Stimulated activated memory B cell treated with anti-CD40 and anti-IgM and Interleukin-4, amounts not matched to agents 10 μg/mL and 1 μg/mL and 100 μg/mL, for 72 hours (primary cell): ENCODE data around the gene ZNF835.
A peak's percentile ranks its signal among the peaks of the same experiment; 100 is the strongest.

Experiments used
- ATAC-seq: fragments of 150-1000 bp; cut with Tn5 transposase; 2 replicates; pipeline ENCODE4 v1.10.0; 2021
- H3K27ac Mint-ChIP-seq: one replicate; pipeline ENCODE4 v1.8.0; 2022; ENCODE audit warnings: mild to moderate bottlenecking, mixed read lengths
- H3K27me3 Mint-ChIP-seq: one replicate; pipeline ENCODE4 v1.8.0; 2022; ENCODE audit warnings: mixed read lengths
- H3K36me3 Mint-ChIP-seq: one replicate; pipeline ENCODE4 v1.8.0; 2022; ENCODE audit warnings: mixed read lengths
- H3K4me1 Mint-ChIP-seq: one replicate; pipeline ENCODE4 v1.8.0; 2022; ENCODE audit warnings: mixed read lengths
- H3K4me3 Mint-ChIP-seq: one replicate; pipeline ENCODE4 v1.8.0; 2022; ENCODE audit warnings: mild to moderate bottlenecking, moderate library complexity, mixed read lengths
- H3K9me3 Mint-ChIP-seq: one replicate; pipeline ENCODE4 v1.8.0; 2022; ENCODE audit warnings: mixed read lengths

The ZNF835 gene

GRCh38 chr19:56671613-56671994, at the start of gene ZNF835:
Gene ZNF835, minus strand, starts transcription at chr19:56671757. Its CDS starts 6,559 bp downstream, at chr19:56665198.
- no peaks in the 10 kb centered on the region for H3K27me3 Mint-ChIP-seq
- peaks cover 6% of the 10 kb centered on the region for H3K36me3 Mint-ChIP-seq
- ATAC-seq, result peak; percentile 96
- peak within 1 kb of the TSS; percentile 83 for H3K27ac Mint-ChIP-seq
- peaks cover 19% of the 10 kb centered on the region for H3K4me1 Mint-ChIP-seq
- peaks cover 9% of the 10 kb centered on the region for H3K9me3 Mint-ChIP-seq
- peak within 1 kb of the TSS; percentile 93 for H3K4me3 Mint-ChIP-seq

GRCh38 chr19:56720281-56720680, 48.7 kb upstream of the ZNF835 start:
- H3K9me3 Mint-ChIP-seq, result peaks cover 23% of the 10 kb centered on the region
- H3K27ac Mint-ChIP-seq, result no peak overlapping the region
- H3K4me1 Mint-ChIP-seq, result no peaks in the 10 kb centered on the region
- ATAC-seq, result no peak
- no peak overlapping the region for H3K4me3 Mint-ChIP-seq
- H3K36me3 Mint-ChIP-seq, result peaks cover 8% of the 10 kb centered on the region
- H3K27me3 Mint-ChIP-seq, result no peaks in the 10 kb centered on the region

DNA sequence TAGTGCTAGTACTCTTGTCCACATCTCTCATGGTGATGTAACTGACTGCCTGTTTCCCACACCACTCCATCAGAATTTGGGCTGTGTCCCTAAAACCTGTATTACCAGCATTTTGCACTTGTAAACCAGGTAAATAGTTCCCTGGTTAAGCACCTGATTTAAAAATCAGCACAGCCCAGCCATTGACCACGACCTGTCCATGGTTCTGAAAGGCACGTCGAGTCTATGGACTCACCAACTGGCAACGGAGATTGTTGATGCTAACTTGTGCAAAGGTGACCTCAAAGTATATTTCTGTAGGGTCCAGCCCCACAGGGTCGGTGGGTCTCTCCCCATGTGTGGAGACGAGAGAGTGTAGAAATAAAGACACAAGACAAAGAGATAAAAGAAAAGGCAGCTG, 46.7 kb upstream of the ZNF835 start:
- H3K36me3 Mint-ChIP-seq, result no peaks in the 10 kb centered on the region
- H3K27ac Mint-ChIP-seq, result no peak overlapping the region
- ATAC-seq, result no peak
- no peak overlapping the region for H3K4me3 Mint-ChIP-seq
- H3K4me1 Mint-ChIP-seq, result no peaks in the 10 kb centered on the region
- H3K27me3 Mint-ChIP-seq, result no peaks in the 10 kb centered on the region
- H3K9me3 Mint-ChIP-seq, result peaks cover 16% of the 10 kb centered on the region

DNA sequence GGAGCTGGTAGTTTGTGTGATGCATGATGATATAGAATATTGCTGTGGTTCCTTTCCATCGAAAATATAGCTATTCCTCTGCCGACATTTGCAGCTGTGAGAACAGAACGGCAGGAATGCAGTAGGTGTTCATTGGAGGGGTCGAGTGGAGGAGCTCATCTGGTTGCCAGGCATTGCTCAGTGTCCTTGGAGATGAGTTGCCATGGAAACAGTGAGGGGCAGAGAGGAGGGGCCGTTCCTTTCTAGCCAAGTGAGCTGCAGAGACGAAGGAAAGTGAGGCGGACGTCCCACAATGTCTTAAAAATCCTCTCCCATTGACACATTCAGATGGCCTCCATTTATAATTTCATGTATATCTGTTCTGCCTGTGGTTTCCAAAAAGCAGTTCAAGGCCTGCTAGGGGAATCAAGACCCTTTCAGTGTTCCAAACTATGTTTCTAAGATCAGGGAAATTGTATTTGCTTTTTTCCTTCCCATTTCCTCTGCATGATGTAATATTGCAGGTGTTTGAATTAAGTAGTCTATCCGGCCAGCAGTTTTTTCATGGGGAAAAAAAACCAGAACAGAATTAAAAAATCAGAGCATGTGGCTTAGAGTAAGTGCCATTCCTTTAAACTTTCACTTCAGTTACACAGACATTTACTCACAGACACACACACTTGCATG, 41.2 kb upstream of the ZNF835 start:
- no peak for ATAC-seq
- H3K4me3 Mint-ChIP-seq, result no peak overlapping the region
- peaks cover 19% of the 10 kb centered on the region for H3K9me3 Mint-ChIP-seq
- no peaks in the 10 kb centered on the region for H3K27me3 Mint-ChIP-seq
- no peaks in the 10 kb centered on the region for H3K4me1 Mint-ChIP-seq
- no peaks in the 10 kb centered on the region for H3K36me3 Mint-ChIP-seq
- no peak overlapping the region for H3K27ac Mint-ChIP-seq

DNA sequence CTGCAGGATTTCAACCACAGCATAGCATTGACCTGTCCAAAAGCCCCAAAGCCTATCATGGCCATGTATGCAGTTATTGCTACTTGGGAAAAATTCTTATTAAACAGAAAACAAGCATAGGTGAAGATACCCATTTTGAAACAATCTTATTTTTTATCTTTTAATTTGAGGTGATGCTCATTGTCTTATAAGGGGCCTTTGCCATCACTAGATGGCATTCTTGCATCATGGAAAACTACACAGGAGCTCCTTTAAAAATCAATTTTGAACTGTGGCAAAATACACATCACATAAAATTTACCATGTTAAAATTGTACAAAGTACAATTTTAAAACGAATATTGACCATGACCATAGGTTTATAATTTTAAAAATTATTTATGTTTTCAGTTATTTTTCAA, 38.9 kb upstream of the ZNF835 start:
- no peak for ATAC-seq
- H3K36me3 Mint-ChIP-seq, result no peaks in the 10 kb centered on the region
- no peak overlapping the region for H3K27ac Mint-ChIP-seq
- no peaks in the 10 kb centered on the region for H3K27me3 Mint-ChIP-seq
- H3K4me3 Mint-ChIP-seq, result no peak overlapping the region
- H3K9me3 Mint-ChIP-seq, result peaks cover 26% of the 10 kb centered on the region
- no peaks in the 10 kb centered on the region for H3K4me1 Mint-ChIP-seq

DNA sequence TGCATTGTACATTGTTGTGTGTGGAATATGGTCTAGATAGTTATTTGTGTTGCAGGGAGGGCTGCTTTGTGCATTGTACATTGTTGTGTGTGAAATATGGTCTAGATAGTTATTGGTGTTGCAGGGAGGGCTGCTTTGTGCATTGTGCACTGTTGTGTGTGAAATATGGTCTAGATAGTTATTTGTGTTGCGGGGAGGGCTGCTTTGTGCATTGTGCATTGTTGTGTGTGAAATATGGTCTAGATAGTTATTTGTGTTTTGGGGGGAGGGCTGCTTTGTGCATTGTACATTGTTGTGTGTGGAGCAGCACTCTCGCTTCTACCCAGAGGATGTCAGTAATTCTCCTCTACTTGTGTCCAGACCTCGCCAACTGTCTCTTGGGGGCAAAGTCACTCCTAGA, 36.3 kb upstream of the ZNF835 start:
- Mint-ChIP-seq H3K4me3 (no peak overlapping the region), H3K36me3 (no peaks in the 10 kb centered on the region), H3K9me3 (peaks cover 26% of the 10 kb centered on the region), H3K27ac (no peak overlapping the region), H3K27me3 (no peaks in the 10 kb centered on the region), H3K4me1 (no peaks in the 10 kb centered on the region)
- no peak for ATAC-seq

DNA sequence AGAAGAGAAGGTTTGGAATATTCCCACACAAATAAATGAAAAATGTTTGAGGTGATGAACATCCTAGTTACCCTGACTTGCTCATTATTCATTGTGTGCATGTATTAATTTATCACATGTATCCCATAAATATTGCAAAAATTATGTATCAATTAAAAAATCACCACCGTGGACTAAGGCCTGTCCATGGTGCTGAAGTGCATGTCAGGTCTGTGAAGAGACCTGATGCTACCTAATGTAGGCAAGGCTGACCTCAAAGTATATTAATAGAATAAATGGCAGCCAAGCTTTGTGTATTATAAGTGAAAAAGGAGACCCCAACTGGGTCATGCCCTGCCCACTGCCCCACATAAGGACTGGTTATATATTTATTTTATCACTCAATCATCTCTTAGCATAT, 34.4 kb upstream of the ZNF835 start:
- Mint-ChIP-seq H3K9me3 (peaks cover 25% of the 10 kb centered on the region), H3K4me3 (no peak overlapping the region), H3K36me3 (peaks cover 6% of the 10 kb centered on the region), H3K4me1 (no peaks in the 10 kb centered on the region), H3K27me3 (no peaks in the 10 kb centered on the region), H3K27ac (no peak overlapping the region)
- ATAC-seq, result no peak

DNA sequence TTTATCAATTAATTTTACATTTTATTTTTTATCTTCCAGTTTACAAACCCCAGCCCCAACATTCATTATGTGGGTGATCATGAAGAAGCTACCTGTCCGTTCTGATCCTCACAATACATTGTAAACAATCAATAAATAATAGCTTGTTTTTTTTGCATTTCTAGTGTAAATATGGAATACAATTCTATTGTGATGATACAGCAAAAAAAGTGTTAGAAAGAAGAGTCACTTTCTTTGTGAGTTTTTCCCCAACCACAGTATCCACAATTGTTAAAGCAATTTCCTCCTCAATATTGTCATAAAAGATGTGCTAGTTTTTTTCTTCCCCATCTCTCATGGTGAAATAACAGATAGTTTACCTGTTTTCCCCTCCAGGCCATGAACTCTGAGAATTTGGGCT, 30.3 kb upstream of the ZNF835 start:
- Mint-ChIP-seq H3K9me3 (peaks cover 13% of the 10 kb centered on the region), H3K4me3 (no peak overlapping the region), H3K27ac (no peak overlapping the region), H3K36me3 (peaks cover 6% of the 10 kb centered on the region), H3K4me1 (no peaks in the 10 kb centered on the region), H3K27me3 (no peaks in the 10 kb centered on the region)
- no peak for ATAC-seq

DNA sequence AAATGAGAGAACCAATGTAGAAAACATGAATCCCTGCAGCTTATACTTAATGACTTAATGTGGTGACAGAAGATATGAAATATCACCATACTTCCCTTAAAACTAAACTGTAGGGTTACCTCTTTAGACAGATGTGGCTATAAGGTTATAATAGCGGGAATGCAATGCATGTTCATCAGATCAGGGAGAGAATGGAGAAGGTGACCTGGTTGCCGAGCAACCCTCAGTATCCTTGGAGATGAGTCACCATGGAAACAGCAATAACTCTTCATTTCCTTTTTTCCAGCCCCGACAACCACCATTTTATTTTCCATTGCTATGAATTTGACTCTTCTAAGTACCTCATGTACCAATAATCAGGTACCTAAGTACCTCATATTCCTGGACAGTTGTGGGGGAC, 28.0 kb upstream of the ZNF835 start:
- Mint-ChIP-seq H3K27ac (no peak overlapping the region), H3K4me3 (no peak overlapping the region), H3K27me3 (no peaks in the 10 kb centered on the region), H3K9me3 (peaks cover 7% of the 10 kb centered on the region), H3K4me1 (no peaks in the 10 kb centered on the region), H3K36me3 (peaks cover 6% of the 10 kb centered on the region)
- ATAC-seq, result no peak

DNA sequence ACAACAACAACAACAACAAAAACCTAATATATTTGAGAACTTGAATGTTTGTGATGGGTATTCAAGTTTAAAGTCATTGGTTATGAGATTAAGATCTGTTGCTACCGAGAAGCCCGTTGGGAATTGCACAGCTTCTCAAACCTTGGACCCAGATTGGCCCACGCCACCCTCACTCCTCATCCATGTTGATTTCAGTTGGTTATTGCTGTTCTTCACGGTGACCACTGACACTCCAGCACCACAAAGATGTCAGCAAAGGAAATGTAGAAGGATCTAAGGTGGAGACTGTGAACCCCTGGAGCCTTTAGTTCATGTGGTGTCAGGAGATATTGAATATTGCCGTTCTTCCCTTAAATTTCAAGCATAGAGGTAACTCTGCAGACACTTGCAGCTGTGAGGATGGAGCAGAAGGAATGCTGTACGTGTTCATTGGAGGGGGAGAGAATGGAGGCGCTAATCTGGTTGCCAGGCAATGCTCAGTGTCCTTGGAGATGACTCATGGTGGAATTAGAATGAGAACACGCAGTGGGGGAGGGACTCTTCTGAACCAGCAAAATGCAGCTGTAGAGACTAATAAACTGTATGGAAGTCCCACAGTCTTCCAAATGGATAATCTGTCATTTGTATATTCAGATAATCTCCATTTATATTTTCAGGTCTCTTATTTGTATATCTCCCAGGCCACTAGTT, 20.8 kb upstream of the ZNF835 start:
- no peak for ATAC-seq
- Mint-ChIP-seq H3K4me3 (no peak overlapping the region), H3K36me3 (peaks cover 10% of the 10 kb centered on the region), H3K27ac (no peak overlapping the region), H3K4me1 (no peaks in the 10 kb centered on the region), H3K9me3 (peaks cover 14% of the 10 kb centered on the region), H3K27me3 (no peaks in the 10 kb centered on the region)

- no peak for ATAC-seq
- Mint-ChIP-seq H3K27ac (no peak overlapping the region), H3K36me3 (peaks cover 10% of the 10 kb centered on the region), H3K9me3 (peaks cover 18% of the 10 kb centered on the region), H3K27me3 (no peaks in the 10 kb centered on the region), H3K4me3 (no peak overlapping the region), H3K4me1 (no peaks in the 10 kb centered on the region)
Observed at GRCh38 chr19:56690670-56691069, 19.1 kb upstream of the ZNF835 start.

DNA sequence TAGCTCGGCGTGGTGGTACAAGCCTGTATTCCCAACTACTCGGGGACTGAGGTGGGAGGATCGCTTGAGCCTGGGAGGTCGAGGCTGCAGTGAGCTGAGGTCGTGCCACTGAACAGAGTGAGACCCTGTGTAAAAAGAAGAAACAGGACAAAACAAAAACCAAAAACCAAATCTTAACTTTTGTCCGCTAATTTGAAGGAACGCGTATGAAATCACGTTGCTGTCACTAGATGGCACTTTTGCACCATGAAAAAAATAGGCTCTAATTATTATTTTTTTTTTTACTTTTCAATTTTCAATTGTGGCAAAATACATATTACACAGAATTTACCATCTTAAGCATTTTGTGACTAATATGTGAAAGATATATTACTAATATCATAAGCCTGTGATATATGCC, 17.6 kb upstream of the ZNF835 start:
- H3K4me3 Mint-ChIP-seq, result no peak overlapping the region
- no peak overlapping the region for H3K27ac Mint-ChIP-seq

DNA sequence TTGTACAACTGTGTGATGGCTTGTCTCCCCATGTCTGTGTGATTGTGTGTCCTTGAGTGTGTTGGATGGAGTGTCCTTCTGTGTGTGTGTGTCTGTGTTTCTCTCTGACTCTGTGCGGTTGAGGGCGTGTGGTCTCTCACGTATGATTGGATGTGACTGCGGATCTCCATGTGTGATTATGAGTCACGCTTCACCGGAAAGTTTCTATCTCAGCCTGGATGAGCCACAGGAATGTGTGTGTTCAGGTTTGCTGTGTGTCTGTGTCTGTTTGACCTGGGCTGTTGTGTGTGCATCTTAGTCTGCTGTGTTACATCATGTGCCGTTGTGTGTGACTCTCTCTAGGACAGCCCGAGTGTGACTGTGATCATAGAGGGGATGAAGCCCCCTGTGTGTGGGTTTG, 15.5 kb upstream of the ZNF835 start:
- Mint-ChIP-seq H3K4me3 (no peak overlapping the region), H3K36me3 (peaks cover 16% of the 10 kb centered on the region), H3K9me3 (peaks cover 14% of the 10 kb centered on the region), H3K27me3 (no peaks in the 10 kb centered on the region), H3K4me1 (no peaks in the 10 kb centered on the region), H3K27ac (no peak overlapping the region)
- ATAC-seq, result no peak

More for the DNA sequence above, 17.6 kb upstream of the ZNF835 start:
- Mint-ChIP-seq H3K4me1 (no peaks in the 10 kb centered on the region), H3K9me3 (peaks cover 22% of the 10 kb centered on the region), H3K27me3 (no peaks in the 10 kb centered on the region), H3K36me3 (peaks cover 24% of the 10 kb centered on the region)
- ATAC-seq, result no peak

GRCh38 chr19:56683116-56683515, 11.6 kb upstream of the ZNF835 start:
- Mint-ChIP-seq H3K27ac (no peak overlapping the region), H3K27me3 (no peaks in the 10 kb centered on the region), H3K4me3 (no peak overlapping the region), H3K4me1 (no peaks in the 10 kb centered on the region), H3K36me3 (peaks cover 16% of the 10 kb centered on the region), H3K9me3 (peaks cover 15% of the 10 kb centered on the region)
- no peak for ATAC-seq

GRCh38 chr19:56681702-56682101, 10.1 kb upstream of the ZNF835 start:
- no peaks in the 10 kb centered on the region for H3K4me1 Mint-ChIP-seq
- ATAC-seq, result no peak
- H3K36me3 Mint-ChIP-seq, result peaks cover 16% of the 10 kb centered on the region
- peaks cover 10% of the 10 kb centered on the region for H3K9me3 Mint-ChIP-seq
- no peak overlapping the region for H3K27ac Mint-ChIP-seq
- H3K27me3 Mint-ChIP-seq, result no peaks in the 10 kb centered on the region
- H3K4me3 Mint-ChIP-seq, result no peak overlapping the region

DNA sequence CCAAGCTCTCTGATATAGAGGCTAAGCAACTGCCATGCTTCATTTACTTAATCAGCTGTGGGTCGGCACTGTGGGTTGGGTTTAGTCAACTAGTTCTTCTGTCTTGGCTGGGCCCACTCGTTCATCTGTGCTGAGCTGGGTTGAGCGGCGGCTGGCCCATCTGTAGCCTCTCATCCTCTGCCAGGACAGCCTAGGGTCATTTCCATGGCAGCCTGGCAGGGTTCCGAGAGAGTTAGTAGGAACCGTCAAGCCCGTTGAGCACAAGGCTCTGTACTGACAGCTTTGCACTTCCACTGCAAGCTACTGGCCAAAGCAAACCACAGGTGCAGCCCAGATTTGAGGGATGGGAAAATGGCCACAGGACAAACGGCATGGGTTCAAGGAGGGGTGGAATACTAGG, 6.6 kb upstream of the ZNF835 start:
- H3K4me3 Mint-ChIP-seq, result no peak overlapping the region
- peaks cover 10% of the 10 kb centered on the region for H3K9me3 Mint-ChIP-seq
- no peaks in the 10 kb centered on the region for H3K4me1 Mint-ChIP-seq
- no peaks in the 10 kb centered on the region for H3K36me3 Mint-ChIP-seq
- H3K27me3 Mint-ChIP-seq, result no peaks in the 10 kb centered on the region
- ATAC-seq, result no peak
- no peak overlapping the region for H3K27ac Mint-ChIP-seq
